Choroid plexus epithelial cell (primary cell): ENCODE data around the gene FOXP1.
A peak's percentile ranks its signal among the peaks of the same experiment; 100 is the strongest.

Source experiments
- DNase-seq: peaks from one replicate; pipeline ENCODE4 v3.0.0-alpha.2; 2010; ENCODE audit warnings: low read depth
- H3K4me3 ChIP-seq: 2 replicates; pipeline ENCODE4 v1.5.1; 2011; ENCODE audit warnings: low read depth, mild to moderate bottlenecking, control low read depth, low read length, moderate library complexity
- TF ChIP-seq, protein P1 (sequence below): conservative IDR thresholded peaks from 2 replicates; pipeline ENCODE4 v1.5.1; 2011; ENCODE audit warnings: low read depth, mild to moderate bottlenecking, control low read depth, inconsistent platforms, low read length, moderate library complexity

Gene FOXP1

DNA sequence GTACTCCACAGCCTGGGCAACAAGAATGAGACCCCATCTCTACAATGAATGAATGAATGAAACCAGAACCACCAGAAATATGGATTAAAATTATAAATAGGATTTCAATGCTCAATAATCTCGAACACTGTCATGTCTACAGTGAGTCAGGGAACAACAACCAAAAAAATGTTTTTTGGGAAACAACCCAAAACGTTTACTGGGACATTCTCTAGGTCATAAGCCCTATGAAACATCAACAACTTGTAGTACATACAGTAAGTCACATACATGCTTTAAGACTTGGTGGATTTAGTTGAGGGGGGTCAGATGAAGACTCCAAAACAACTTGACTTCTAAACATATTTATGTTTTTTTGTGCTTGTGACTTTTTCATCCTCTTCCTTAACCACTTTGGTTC lies 511.2 kb downstream of the FOXP1 start:
- no peak for DNase-seq
- no peak overlapping the region for H3K4me3 ChIP-seq
- TF ChIP-seq, protein P1, sequence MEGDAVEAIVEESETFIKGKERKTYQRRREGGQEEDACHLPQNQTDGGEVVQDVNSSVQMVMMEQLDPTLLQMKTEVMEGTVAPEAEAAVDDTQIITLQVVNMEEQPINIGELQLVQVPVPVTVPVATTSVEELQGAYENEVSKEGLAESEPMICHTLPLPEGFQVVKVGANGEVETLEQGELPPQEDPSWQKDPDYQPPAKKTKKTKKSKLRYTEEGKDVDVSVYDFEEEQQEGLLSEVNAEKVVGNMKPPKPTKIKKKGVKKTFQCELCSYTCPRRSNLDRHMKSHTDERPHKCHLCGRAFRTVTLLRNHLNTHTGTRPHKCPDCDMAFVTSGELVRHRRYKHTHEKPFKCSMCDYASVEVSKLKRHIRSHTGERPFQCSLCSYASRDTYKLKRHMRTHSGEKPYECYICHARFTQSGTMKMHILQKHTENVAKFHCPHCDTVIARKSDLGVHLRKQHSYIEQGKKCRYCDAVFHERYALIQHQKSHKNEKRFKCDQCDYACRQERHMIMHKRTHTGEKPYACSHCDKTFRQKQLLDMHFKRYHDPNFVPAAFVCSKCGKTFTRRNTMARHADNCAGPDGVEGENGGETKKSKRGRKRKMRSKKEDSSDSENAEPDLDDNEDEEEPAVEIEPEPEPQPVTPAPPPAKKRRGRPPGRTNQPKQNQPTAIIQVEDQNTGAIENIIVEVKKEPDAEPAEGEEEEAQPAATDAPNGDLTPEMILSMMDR: no peak

GRCh38 chr3:71070497-71071463 lies 512.7 kb downstream of the FOXP1 start:
- H3K4me3 ChIP-seq: no peak overlapping the region
- DNase-seq: no peak
- TF ChIP-seq, protein P1: no peak

DNA sequence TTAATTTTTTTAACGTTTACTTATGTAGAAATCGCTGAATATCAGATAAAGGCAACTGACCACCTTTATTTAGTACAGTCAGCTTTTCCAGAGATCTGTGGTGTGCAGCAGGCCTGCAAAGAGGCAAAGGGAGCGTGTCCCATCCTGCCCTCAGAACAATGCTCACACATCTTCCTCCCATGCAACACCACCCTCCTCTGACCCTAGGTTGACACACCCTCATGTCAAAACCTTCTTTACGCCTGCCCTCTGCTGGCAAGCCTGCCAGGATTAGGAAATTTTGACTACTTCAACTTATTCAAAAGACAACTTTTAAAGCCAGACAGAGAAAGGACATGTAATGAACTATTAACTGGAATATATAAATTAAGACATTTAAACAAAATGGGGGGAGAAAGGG lies 513.7 kb downstream of the FOXP1 start:
- peak; percentile 59 for DNase-seq
- TF ChIP-seq, protein P1: peak; percentile 64

DNA sequence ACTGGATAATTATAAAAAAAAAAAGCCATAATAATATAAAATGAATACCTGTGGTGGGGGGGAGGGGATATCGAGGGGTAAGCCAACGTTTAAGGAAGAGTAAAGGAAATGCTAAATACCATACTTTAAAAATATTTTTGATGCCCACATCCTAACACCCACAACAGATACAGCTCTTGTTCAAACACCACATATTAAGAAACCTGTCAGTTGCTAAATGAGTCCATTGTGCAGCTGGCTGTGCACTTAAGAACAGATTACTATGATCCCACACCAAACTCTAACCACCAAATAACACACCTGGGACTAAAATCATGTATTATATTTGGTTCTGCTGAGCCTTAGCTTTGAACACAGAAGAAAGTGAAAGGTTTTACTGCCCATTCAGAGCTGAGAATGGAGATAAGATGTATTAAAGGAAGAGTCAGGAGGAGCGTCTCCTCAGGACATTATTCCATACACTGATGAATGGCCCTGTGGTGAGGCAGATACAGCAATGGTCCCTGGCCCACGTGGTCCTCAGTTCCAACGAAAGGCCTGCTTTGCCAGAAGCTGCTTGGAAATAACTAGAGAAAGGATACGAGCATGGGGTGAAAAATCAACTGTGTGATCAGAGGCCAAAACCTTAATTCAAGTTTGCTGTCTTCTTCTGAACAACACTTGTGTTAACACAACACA lies 515.4 kb downstream of the FOXP1 start:
- TF ChIP-seq, protein P1: no peak
- H3K4me3 ChIP-seq: no peak overlapping the region
- DNase-seq: no peak

More for the DNA sequence above, 513.7 kb downstream of the FOXP1 start:
- H3K4me3 ChIP-seq: no peak overlapping the region

GRCh38 chr3:71066849-71067261 lies 516.7 kb downstream of the FOXP1 start:
- TF ChIP-seq, protein P1: no peak
- no peak overlapping the region for H3K4me3 ChIP-seq
- peak; percentile 63 for DNase-seq

GRCh38 chr3:71066356-71066755 lies 517.2 kb downstream of the FOXP1 start:
- TF ChIP-seq, protein P1: no peak
- no peak for DNase-seq
- H3K4me3 ChIP-seq: no peak overlapping the region

GRCh38 chr3:71065764-71066013 lies 517.8 kb downstream of the FOXP1 start:
- DNase-seq: no peak
- H3K4me3 ChIP-seq: peak overlapping the region; percentile 64
- TF ChIP-seq, protein P1: no peak
